ENCODE measurements around the gene UBE2D2.
"Not testable (repeated sequence)": the region's sequence is repeated elsewhere in the genome, so short reads cannot be mapped to it uniquely, and the experiment has no call there.

The UBE2D2 gene

GRCh38 chr5:139560752-139561654 lies at the start of gene UBE2D2:
Gene UBE2D2, plus strand, starts transcription at chr5:139561339. Its CDS starts 453 bp downstream, at chr5:139561792.
- Histone ChIP-seq H3K36me3 (ENCODE audit: control insufficient read depth, insufficient read depth, low read length, severe bottlenecking) (no peaks in the 10 kb centered on the region), H3K9me3 (ENCODE audit: control insufficient read depth, low read length) (no peaks in the 10 kb centered on the region), H3K4me1 (ENCODE audit: control insufficient read depth, insufficient read depth, low read length) (peaks cover 29% of the 10 kb centered on the region), H3K4me3 (ENCODE audit: low read length) (peak within 1 kb of the TSS; percentile 93), H3K27me3 (replicated peaks; ENCODE audit: control insufficient read depth, insufficient read depth, low read length) (no peaks in the 10 kb centered on the region), H3K9ac (ENCODE audit: low read length) (peak within 1 kb of the TSS; percentile 97)
- peak; percentile 99 for DNase-seq (ENCODE audit: low read depth)

DNA sequence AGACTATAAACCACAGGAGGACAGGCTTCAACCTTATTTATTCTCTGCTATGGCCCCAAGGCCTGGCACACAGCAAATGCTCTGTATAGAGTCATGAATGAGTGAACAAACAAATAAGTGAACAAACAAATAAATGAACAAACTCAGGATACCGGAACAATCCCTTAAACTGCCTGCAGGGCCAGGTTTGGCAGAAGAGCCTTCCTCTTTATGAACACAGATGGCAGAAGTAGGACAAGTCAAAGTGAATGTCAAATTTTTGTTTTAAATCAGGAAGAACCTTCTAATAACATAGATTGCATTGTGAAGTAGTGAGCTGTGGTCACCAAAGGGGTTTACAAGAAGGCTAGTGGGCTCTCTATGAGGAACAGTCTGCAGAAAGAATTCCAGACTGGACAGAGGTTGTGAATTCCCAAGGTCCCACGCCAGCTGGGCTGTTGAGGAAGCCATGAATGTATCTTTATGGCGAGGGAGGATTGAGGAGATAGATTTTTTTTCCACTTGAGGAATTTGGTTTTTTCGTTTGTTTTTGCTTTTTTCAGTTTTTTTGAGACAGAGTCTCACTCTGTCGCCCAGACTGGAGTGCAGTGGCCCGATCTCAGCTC lies 48.3 kb upstream of the UBE2D2 start:
- Histone ChIP-seq H3K27me3 (replicated peaks; ENCODE audit: control insufficient read depth, insufficient read depth, low read length) (no peaks in the 10 kb centered on the region), H3K4me1 (ENCODE audit: control insufficient read depth, insufficient read depth, low read length) (peaks cover 4% of the 10 kb centered on the region), H3K36me3 (ENCODE audit: control insufficient read depth, insufficient read depth, low read length, severe bottlenecking) (no peaks in the 10 kb centered on the region), H3K4me3 (ENCODE audit: low read length) (no peak overlapping the region), H3K9ac (ENCODE audit: low read length) (no peak overlapping the region), H3K9me3 (ENCODE audit: control insufficient read depth, low read length) (no peaks in the 10 kb centered on the region)
- no peak for DNase-seq (ENCODE audit: low read depth)

- H3K27me3 ChIP-seq (replicated peaks; ENCODE audit: control insufficient read depth, insufficient read depth, low read length); H3K36me3 ChIP-seq (ENCODE audit: control insufficient read depth, insufficient read depth, low read length, severe bottlenecking): not testable (repeated sequence)
- peak; percentile 85 for DNase-seq (ENCODE audit: low read depth)
Observed at GRCh38 chr5:139513434-139513833, 47.7 kb upstream of the UBE2D2 start.

GRCh38 chr5:139513852-139514485 lies 47.2 kb upstream of the UBE2D2 start:
- Histone ChIP-seq H3K9me3 (ENCODE audit: control insufficient read depth, low read length) (no peaks in the 10 kb centered on the region), H3K4me1 (ENCODE audit: control insufficient read depth, insufficient read depth, low read length) (peaks cover 9% of the 10 kb centered on the region), H3K9ac (ENCODE audit: low read length) (no peak overlapping the region), H3K36me3 (ENCODE audit: control insufficient read depth, insufficient read depth, low read length, severe bottlenecking) (no peaks in the 10 kb centered on the region), H3K4me3 (ENCODE audit: low read length) (no peak overlapping the region), H3K27me3 (replicated peaks; ENCODE audit: control insufficient read depth, insufficient read depth, low read length) (no peaks in the 10 kb centered on the region)
- DNase-seq (ENCODE audit: low read depth) = no peak

More at GRCh38 chr5:139513434-139513833, 47.7 kb upstream of the UBE2D2 start:
- H3K4me1 ChIP-seq (ENCODE audit: control insufficient read depth, insufficient read depth, low read length); H3K9ac ChIP-seq (ENCODE audit: low read length); H3K9me3 ChIP-seq (ENCODE audit: control insufficient read depth, low read length); H3K4me3 ChIP-seq (ENCODE audit: low read length): not testable (repeated sequence)

DNA sequence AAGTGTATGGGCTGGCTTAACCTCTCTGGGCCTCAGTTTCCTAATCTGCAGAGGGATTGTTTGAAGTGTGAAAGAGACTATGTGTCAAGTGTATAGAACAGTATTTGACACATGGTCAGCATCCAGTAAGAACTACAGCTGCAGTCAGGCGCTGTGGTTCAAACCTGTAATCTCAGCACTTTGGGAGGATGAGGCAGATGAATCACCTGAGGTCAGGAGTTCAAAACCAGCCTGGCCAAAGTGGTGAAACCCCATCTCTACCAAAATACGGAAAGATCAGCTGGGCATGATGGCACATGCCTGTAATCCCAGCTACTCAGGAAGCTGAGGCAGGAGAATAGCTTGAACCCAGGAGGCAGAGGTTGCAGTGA lies 46.7 kb upstream of the UBE2D2 start:
- no peak for DNase-seq (ENCODE audit: low read depth)
- H3K9ac ChIP-seq (ENCODE audit: low read length) = no peak overlapping the region
- H3K4me3 ChIP-seq (ENCODE audit: low read length) = no peak overlapping the region
- no peaks in the 10 kb centered on the region for H3K36me3 ChIP-seq (ENCODE audit: control insufficient read depth, insufficient read depth, low read length, severe bottlenecking)
- H3K4me1 ChIP-seq (ENCODE audit: control insufficient read depth, insufficient read depth, low read length) = peaks cover 9% of the 10 kb centered on the region
- H3K27me3 ChIP-seq (replicated peaks; ENCODE audit: control insufficient read depth, insufficient read depth, low read length) = no peaks in the 10 kb centered on the region
- H3K9me3 ChIP-seq (ENCODE audit: control insufficient read depth, low read length) = no peaks in the 10 kb centered on the region

GRCh38 chr5:139517683-139518564 lies 43.2 kb upstream of the UBE2D2 start:
- peak; percentile 96 for DNase-seq (ENCODE audit: low read depth)
- Histone ChIP-seq H3K9me3 (ENCODE audit: control insufficient read depth, low read length) (no peaks in the 10 kb centered on the region), H3K36me3 (ENCODE audit: control insufficient read depth, insufficient read depth, low read length, severe bottlenecking) (no peaks in the 10 kb centered on the region), H3K9ac (ENCODE audit: low read length) (peak overlapping the region; percentile 98), H3K4me3 (ENCODE audit: low read length) (peak overlapping the region; percentile 93), H3K4me1 (ENCODE audit: control insufficient read depth, insufficient read depth, low read length) (peaks cover 9% of the 10 kb centered on the region), H3K27me3 (replicated peaks; ENCODE audit: control insufficient read depth, insufficient read depth, low read length) (peaks cover 4% of the 10 kb centered on the region)

- no peaks in the 10 kb centered on the region for H3K36me3 ChIP-seq (ENCODE audit: control insufficient read depth, insufficient read depth, low read length, severe bottlenecking)
- peaks cover 4% of the 10 kb centered on the region for H3K27me3 ChIP-seq (replicated peaks; ENCODE audit: control insufficient read depth, insufficient read depth, low read length)
- H3K9me3 ChIP-seq (ENCODE audit: control insufficient read depth, low read length) = no peaks in the 10 kb centered on the region
- no peak for DNase-seq (ENCODE audit: low read depth)
- H3K9ac ChIP-seq (ENCODE audit: low read length) = no peak overlapping the region
- no peaks in the 10 kb centered on the region for H3K4me1 ChIP-seq (ENCODE audit: control insufficient read depth, insufficient read depth, low read length)
- H3K4me3 ChIP-seq (ENCODE audit: low read length) = no peak overlapping the region
Observed at GRCh38 chr5:139523635-139524445, 37.3 kb upstream of the UBE2D2 start.

GRCh38 chr5:139524446-139524845 lies 36.7 kb upstream of the UBE2D2 start:
- peaks cover 4% of the 10 kb centered on the region for H3K27me3 ChIP-seq (replicated peaks; ENCODE audit: control insufficient read depth, insufficient read depth, low read length)
- H3K4me1 ChIP-seq (ENCODE audit: control insufficient read depth, insufficient read depth, low read length) = no peaks in the 10 kb centered on the region
- no peak overlapping the region for H3K4me3 ChIP-seq (ENCODE audit: low read length)
- no peaks in the 10 kb centered on the region for H3K36me3 ChIP-seq (ENCODE audit: control insufficient read depth, insufficient read depth, low read length, severe bottlenecking)
- no peaks in the 10 kb centered on the region for H3K9me3 ChIP-seq (ENCODE audit: control insufficient read depth, low read length)
- DNase-seq (ENCODE audit: low read depth) = no peak
- H3K9ac ChIP-seq (ENCODE audit: low read length) = no peak overlapping the region

DNA sequence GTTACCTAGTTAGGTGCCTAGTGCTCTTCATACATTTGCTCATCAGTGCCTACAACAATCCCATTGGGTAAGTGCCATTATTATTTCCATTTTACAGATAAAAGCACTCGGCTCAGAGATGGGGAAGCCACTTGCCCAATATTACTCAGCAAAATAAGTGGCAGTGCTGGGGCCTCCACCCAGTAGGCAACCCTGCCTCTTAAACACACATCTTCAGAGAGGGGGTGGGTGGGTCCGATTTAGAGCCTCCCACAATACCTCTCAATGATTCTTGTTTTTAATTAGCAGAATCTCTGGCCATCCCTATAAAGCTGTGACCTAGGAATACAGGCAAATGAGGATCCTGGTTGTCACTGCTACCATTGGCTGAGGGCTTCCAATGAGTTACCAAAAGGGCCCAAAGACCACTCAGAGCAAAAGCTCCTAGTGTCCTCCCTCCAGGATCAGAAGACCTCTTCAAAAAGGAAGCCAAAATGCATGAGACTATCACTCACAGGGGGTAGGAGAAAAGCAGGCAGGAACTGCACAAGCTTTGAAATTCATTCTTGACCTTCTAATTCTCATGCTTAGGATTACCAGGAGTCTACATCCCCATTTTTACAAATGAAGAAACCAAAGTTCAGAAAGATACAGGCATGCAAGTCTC lies 36.1 kb upstream of the UBE2D2 start:
- H3K4me3 ChIP-seq (ENCODE audit: low read length) = no peak overlapping the region
- H3K9me3 ChIP-seq (ENCODE audit: control insufficient read depth, low read length) = no peaks in the 10 kb centered on the region
- DNase-seq (ENCODE audit: low read depth) = no peak
- H3K9ac ChIP-seq (ENCODE audit: low read length) = no peak overlapping the region
- peaks cover 4% of the 10 kb centered on the region for H3K27me3 ChIP-seq (replicated peaks; ENCODE audit: control insufficient read depth, insufficient read depth, low read length)
- H3K4me1 ChIP-seq (ENCODE audit: control insufficient read depth, insufficient read depth, low read length) = no peaks in the 10 kb centered on the region
- H3K36me3 ChIP-seq (ENCODE audit: control insufficient read depth, insufficient read depth, low read length, severe bottlenecking) = no peaks in the 10 kb centered on the region
